OCI-LY3 (cell line): ENCODE measurements around the gene ZNF592.

Experiments
- CTCF ChIP-seq: fragments of 200-600, 300-600 bp; sonication (generic); IDR thresholded peaks from 2 replicates; pipeline ENCODE4 v1.5.1; 2014; ENCODE audit warnings: antibody characterized with exemption, low read length, low read depth
- EZH2phosphoT487 ChIP-seq: fragments of 200-600 bp; shearing (Covaris generic); IDR thresholded peaks from 2 replicates; pipeline ENCODE4 v1.6.1; 2018; ENCODE audit warnings: antibody characterized with exemption, mixed run types, low read depth

DNA sequence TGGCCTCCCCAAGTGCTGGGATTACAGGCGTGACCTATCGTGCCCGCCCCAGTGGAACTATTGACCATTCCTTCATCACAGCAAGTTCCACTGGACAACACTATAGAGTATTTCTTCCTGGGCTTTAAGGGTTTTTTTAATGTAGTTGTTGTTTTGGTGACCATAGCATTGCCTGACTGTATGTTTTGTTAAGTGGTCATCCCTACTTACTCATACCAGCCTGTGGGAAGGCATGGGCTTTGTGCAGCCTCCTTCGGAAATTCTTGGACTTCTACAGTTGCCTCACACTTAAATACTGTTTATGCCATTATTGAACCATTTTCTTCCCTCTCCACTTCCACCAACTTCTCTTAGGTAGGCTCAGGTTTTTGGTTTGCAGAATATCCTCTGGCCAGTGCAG is 48.8 kb downstream of the ZNF592 start:
- TF ChIP-seq CTCF (no peak), EZH2phosphoT487 (no peak)
